Thyroid gland (tissue), 4 donors: ENCODE measurements around the gene IARS2. TPM values are rescaled to one million over a fixed set of nuclear protein-coding genes. Genes with fewer than 3 reads are reported as not detected.
A peak's percentile ranks its signal among the peaks of the same experiment; 100 is the strongest.

Experiments
- DNase-seq, 2 donors: peaks; one replicate each; pipeline ENCODE4 v3.0.0-alpha.2; 2019
- H3K27ac ChIP-seq, 3 donors: fragments of 200-600 bp; sonication (generic); 1 replicate in 2 of 3; 2 replicates in 1 of 3; pipeline ENCODE4 v1.5.1; 2016 to 2019; ENCODE audit warnings: mild to moderate bottlenecking in 1 of 3, moderate library complexity in 1 of 3
- H3K27me3 ChIP-seq: fragments of 200-600 bp; sonication (generic); one replicate; pipeline ENCODE4 v1.5.1; 2019
- H3K36me3 ChIP-seq, 2 donors: fragments of 200-600 bp; sonication (generic); one replicate each; pipeline ENCODE4 v1.5.1; 2016 to 2019
- H3K4me1 ChIP-seq, 2 donors: fragments of 200-600 bp; sonication (generic); one replicate each; pipeline ENCODE4 v1.5.1; 2017 to 2019
- H3K4me3 ChIP-seq, 3 donors: fragments of 200-600 bp; sonication (generic); replicated peaks in 1 of 3; 1 replicate in 2 of 3; 2 replicates in 1 of 3; pipeline ENCODE4 v1.5.1; 2016; ENCODE audit warnings: mild to moderate bottlenecking in 1 of 3
- H3K9me3 ChIP-seq: fragments of 200-600 bp; sonication (generic); one replicate; pipeline ENCODE4 v1.5.1; 2017
- CTCF ChIP-seq, 6 experiments: fragments of 200-600 bp in 3 of 6; fragments of 450-650 bp in 3 of 6; sonication (generic) in 3 of 6; IDR thresholded peaks; one replicate each; pipeline ENCODE4 v1.5.1; 2016 to 2019; ENCODE audit warnings: antibody characterized with exemption in 6 of 6, mild to moderate bottlenecking in 2 of 6, inconsistent platforms in 1 of 6, moderate library complexity in 1 of 6
- POLR2A ChIP-seq, 2 donors: fragments of 450-650 bp; IDR thresholded peaks; one replicate each; pipeline ENCODE4 v1.6.1; 2017; ENCODE audit warnings: antibody characterized with exemption in 2 of 2, mild to moderate bottlenecking in 2 of 2, moderate library complexity in 1 of 2
- intact Hi-C: fragments of 100-400 bp; cut with DNase I; formaldehyde crosslinking; loops from one replicate; pipeline ENCODE4 v1.15.1; 2023
- microRNA counts, 2 donors: library from miRNA; unstranded; fragments of <30 nt; microRNA quantifications; one replicate each; lab custom pipeline; 2016 to 2017
- microRNA-seq: library from miRNA; unstranded; fragments of <30 nt; microRNA quantifications from one replicate; pipeline ENCODE4, GENCODE V29; 2016
- small RNA-seq: library from RNA; depleted of rRNA; stranded (forward); fragments of <200 nt; gene quantifications from one replicate; pipeline ENCODE3, GENCODE V24; 2016
- total RNA-seq, 4 donors: library from RNA; depleted of rRNA; stranded (reverse); fragments of >200 nt; gene quantifications; one replicate each; pipeline ENCODE4 v1.2.3, GENCODE V29; 2016

The IARS2 gene
- total RNA-seq, 4 donors from 2014 or later, result 59.6 to 72.6 (median 67.0) TPM

GRCh38 chr1:220195701-220196100 is 101.8 kb downstream of the IARS2 start:
- Histone ChIP-seq H3K36me3 (peaks cover 15 to 39% of the 10 kb centered on the region in 2 donors), H3K27me3 (no peaks in the 10 kb centered on the region), H3K27ac (no peak overlapping the region), H3K4me3 (no peak overlapping the region), H3K9me3 (no peaks in the 10 kb centered on the region), H3K4me1 (no peaks in the 10 kb centered on the region)
- intact Hi-C loops, result no loop called here
- TF ChIP-seq CTCF (IDR thresholded peaks at IDR 0.05) (peak in 1 of 6 experiments; percentile 1), POLR2A (IDR thresholded peaks at IDR 0.05) (no peak)
- DNase-seq, result no peak

MicroRNAs within 50 kb of the gene (microRNA counts, 767-probe panel; counts per million panel counts)
- microRNA hsa-miR-194-5p (lab: Ali Mortazavi, UCI) (2,589 to 4,901 counts per million in 2 donors), microRNA hsa-miR-215 (lab: Ali Mortazavi, UCI) (0 counts per million in 2 donors)

Small RNA genes lying within 50 kb of the gene (microRNA-seq; reads per million reads assigned to microRNA genes)
- gene MIR194-1, result not detected
- 1.1 reads per million for gene MIR215

Small RNA genes lying within 50 kb of the gene (small RNA-seq; reads per million reads assigned to genes)
- gene MIR194-1, result not detected
- gene MIR215, result not detected

Other genes starting within 250 kb of the IARS2 start
- under 1 TPM in 1 of 4 donors, not detected in 3; 0.33 TPM for gene SLC30A10, start 165.6 kb upstream of the IARS2 start, total RNA-seq
- 10 to 100 TPM; 43.7 to 63.1 (median 54.8) TPM for gene EPRS1, start 47.6 kb upstream of the IARS2 start, total RNA-seq
- gene BPNT1, start 4.3 kb upstream of the IARS2 start, total RNA-seq, result 10 to 100 TPM; 24.8 to 29.3 (median 25.1) TPM
- 10 to 100 TPM; 37.0 to 53.1 (median 42.9) TPM for gene RAB3GAP2, start 178.3 kb downstream of the IARS2 start, total RNA-seq